DMS153 treated with DMSO at 0.1 percent for 48 hours (cell line): ENCODE results near the gene TRIO.
A peak's percentile ranks its signal among the peaks of the same experiment; 100 is the strongest.

Experiments
- DNase-seq: peaks from one replicate; lab custom pipeline; 2025; ENCODE audit not compliant: unreplicated experiment; lab: John Stamatoyannopoulos, UW

The TRIO gene

DNA sequence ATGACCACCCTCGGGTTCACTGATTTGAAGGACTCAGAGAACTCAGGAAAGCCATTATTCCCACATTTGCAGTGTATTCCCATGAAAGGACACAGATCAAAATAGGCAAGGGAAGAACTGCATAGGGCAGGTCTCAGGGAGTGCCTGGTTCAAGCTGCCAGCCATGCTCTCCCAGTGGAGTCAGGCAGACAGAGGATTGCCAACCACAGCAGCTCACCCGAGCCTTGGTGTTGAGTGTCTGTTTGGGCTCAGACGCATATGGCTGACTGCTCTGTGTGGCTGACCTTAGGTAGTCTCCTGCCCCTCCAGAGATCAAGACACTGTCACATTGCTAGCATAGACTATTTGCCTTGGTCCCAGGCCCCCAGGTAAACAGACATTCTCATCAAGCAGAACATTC lies 322.6 kb downstream of the TRIO start:
- DNase-seq, result no peak

DNA sequence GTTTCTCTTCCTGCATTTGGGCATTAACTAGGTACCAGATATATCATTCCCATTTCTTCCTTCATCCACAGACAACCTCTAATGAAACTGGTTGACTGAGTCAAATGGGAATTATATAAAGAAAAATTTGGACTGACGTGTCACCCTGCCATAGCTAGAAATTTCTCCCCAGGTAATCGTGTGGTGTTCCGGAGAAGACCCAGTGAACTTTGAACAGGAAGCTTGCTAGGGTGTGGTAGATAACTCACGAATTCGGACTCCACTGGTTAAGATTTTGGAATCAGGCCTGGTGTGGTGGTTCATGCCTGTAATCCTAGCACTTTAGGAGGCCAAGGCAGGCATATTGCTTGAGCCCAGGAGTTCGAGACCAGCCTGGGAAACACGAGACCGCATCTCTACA lies 324.1 kb downstream of the TRIO start:
- DNase-seq, result no peak

DNA sequence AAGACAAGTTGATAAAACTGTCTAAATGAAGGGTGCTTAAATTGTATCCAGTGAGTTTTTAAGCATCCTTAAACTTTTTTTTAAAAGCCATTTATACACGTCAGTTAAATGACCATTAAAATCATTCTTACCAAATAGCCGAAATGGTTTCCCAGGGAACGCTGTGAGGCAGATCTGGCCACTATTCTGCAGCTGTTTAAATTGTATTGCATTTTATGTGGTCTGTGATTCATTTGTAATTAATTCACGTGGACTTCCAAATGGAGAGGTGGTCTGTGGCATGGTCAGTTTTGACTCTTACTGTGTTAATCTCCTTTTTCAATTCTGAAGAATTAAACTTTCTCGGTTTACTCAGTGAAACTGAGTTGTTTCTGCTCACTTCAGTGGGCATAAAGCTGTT lies 324.7 kb downstream of the TRIO start:
- no peak for DNase-seq

- DNase-seq, result no peak
Measured at GRCh38 chr5:14469551-14470377, 326.6 kb downstream of the TRIO start.

DNA sequence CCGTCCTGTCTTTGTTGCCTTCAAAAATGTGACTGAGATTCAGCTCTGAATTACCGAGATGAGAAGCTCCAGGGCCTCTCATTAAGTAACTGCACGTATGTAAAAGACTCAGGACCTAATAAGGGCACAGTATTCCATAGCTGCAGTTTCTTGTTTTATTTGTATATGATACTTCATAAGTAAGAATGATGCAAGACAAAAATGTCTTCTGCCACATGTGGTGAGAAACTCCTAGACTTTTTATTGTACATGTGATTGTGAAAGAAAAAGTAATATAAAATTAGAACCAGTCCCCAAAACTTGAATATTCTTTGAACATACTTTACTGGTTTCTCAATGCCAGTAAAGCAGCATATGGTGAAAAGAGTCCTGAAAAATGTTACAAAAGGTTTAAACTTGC lies 328.4 kb downstream of the TRIO start:
- no peak for DNase-seq

- DNase-seq, result peak; percentile 23
Measured at GRCh38 chr5:14472986-14473567, 329.9 kb downstream of the TRIO start.

DNA sequence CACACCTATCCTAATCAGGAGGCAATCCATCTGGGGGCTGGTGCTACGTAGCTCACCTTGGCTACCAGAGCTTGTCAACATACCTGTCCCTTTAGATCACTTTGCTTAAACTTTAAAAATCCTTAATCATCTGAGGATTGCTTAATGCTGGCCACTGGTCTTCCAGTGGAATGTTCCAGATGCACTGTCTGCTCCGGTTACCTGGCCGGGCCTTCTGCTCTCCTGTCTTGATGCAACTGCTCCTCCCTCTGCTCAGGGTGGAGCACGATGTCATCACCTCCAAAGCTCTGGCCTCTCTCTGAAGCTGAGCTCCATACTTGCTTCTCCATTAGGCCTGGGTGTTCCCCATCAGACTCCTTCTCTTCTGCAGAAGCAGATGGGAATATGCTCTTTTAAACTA lies 331.9 kb downstream of the TRIO start:
- DNase-seq, result no peak

GRCh38 chr5:14476786-14477435 lies 333.8 kb downstream of the TRIO start:
- no peak for DNase-seq

GRCh38 chr5:14479143-14479696 lies 336.1 kb downstream of the TRIO start:
- no peak for DNase-seq

DNA sequence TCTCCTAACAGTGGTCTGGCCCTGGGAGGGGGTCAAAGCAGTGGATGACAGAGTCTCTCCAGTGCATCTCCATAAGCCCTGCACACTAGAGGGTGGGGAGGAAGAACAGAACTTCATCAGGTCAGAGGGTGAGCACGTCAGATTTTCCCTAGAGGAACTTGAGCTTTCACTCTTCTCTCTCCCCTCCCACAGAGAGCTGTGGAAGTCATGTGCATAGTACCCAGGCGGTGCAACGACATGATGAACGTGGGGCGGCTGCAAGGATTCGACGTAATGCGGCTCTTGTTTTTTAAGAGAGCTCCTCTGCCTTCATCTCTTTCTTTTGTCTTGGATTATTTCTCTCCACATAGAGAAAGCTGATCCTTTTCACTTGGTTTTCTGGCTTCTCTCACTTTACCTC lies 338.2 kb downstream of the TRIO start:
- DNase-seq, result no peak

DNA sequence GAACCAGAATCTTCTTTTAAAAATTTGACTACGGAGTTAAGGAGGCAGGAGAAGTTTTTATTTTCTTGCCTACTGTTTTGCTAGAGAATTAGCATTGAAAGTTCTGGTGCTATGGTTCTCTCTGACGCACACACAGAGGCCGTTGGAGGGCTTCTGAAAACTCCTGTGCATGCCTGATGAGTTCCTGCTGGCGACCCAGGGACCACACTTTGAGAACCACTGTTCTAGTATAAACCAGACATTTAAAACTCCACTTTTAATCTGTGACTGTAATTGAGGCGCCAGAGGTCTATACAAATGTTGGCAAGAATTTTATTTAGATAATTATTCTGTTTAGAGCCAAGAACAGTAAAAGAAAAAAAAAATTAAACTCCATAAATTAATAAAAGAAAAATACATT lies 338.9 kb downstream of the TRIO start:
- no peak for DNase-seq

- DNase-seq, result no peak
Measured at GRCh38 chr5:14483504-14484157, 340.5 kb downstream of the TRIO start.

- DNase-seq, result no peak
Measured at GRCh38 chr5:14486486-14486885, 343.3 kb downstream of the TRIO start.

GRCh38 chr5:14486996-14487896 lies 344.1 kb downstream of the TRIO start:
- no peak for DNase-seq

DNA sequence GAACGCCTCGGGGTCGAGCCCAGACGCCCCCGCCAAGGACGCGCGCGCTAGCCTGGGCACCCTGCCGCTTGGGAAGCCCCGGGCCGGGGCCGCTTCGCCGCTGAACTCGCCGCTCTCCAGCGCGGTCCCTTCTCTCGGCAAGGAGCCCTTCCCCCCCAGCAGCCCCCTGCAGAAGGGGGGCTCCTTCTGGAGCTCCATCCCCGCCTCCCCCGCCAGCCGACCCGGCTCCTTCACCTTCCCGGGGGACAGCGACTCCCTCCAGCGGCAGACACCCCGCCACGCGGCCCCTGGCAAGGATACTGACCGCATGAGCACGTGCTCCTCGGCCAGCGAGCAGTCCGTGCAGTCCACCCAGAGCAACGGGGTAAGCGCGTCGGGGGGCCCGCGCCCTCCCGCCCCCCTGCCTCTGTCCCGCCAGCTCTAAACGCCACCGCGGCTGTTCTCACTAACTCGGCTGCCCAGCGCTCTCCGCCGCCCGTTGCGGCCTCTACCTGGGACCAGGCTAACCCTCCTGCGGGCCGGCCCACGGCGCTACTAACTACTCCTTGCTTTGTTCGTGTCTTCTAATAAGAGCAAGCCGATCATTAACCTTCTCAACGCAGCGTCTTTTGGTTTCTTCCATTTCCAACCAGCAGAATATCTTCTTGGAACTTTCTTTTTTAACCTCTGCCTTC lies 344.9 kb downstream of the TRIO start:
- DNase-seq, result no peak

- no peak for DNase-seq
Measured at GRCh38 chr5:14488709-14489108, 345.6 kb downstream of the TRIO start.

DNA sequence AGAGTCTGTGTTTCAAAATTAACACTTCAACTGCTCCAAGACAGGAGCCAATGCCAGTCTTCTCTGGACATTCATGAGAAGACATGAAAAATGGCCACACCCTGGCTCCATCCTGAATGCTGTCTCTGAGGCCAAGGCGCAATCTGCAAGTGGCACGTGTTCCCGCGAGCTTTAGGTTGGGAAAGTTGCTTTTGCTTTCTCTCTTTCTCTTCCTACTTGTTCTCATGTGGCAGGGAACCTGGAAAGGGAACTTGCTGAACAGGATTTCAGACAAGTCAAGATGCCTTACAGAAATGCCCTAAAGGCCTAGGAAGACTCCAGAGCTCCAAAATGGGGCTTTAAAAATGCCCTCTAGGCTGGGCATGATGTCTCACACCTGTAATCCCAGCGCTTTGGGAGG lies 346.5 kb downstream of the TRIO start:
- DNase-seq, result no peak

DNA sequence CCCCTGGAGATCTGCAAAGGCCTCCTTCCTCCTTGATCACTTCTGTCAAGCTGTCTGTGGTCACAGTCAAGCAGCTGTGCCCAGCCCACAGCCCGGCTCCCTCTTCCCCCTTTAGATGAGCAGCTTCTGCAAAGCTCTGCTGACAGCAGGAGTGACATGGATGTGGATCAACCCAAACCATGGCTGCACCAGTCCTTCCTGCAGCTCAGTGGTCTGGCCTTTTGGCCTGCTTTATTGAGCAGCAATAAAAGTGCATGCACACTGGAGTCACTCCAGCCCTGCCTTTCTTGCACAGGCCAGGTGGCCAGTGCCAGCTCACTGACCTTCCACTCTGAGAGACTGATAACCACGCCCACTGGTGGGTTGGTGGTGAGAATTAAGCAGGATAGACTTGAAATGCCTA lies 347.2 kb downstream of the TRIO start:
- no peak for DNase-seq

- no peak for DNase-seq
Measured at GRCh38 chr5:14491015-14491915, 348.1 kb downstream of the TRIO start.
